ENCODE measurements around the gene CRB2.

Gene CRB2

DNA sequence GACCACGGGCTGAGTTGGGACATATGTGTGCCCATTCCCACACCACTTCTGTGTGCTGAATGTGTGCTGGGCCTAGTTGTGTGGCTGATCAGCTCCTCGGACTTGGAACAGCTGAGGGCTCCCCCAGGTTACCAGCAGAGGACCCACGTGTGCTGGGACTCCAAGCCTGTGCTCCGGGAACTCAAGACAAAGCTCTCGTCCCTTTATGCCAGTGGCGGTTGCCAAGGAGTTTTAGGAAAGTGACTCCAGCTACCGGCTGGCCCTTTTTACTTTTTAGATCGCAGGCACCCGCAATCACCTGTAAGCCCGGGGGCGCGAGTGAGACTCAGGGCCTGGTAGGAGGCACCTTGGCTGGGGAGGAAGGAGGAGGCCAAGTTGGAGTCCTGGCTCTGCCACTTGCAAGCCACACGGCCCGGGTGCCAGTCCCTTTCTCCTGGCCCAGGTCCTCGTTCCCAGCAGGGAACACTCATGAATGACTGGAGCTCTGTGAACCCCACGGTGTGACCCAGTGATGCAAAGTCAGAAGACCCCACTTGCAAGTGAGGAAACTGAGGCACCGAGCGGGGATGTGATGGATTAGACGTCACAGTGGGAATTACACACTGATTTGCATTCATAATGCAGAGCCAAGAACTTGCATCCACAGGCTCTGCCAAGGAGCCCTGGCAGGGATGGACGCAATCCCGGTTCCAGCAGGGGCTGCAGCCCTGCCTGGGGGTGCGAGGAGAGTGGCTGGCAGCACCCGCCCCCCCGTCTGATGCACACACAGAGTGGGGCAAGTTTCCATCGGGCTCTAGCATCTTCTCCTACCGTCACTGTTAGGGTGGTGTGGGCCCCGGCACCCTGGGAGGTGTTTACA, 26.9 kb downstream of the CRB2 start:
- no peak overlapping the region for H3K4me3 ChIP-seq
- no peak overlapping the region for H3K9ac ChIP-seq (ENCODE audit: insufficient read length)
- no peak overlapping the region for H3K27ac ChIP-seq
- TF ChIP-seq EZH2 (IDR thresholded peaks at IDR 0.05) (no peak), POLR2AphosphoS5 (IDR thresholded peaks at IDR 0.05; ENCODE audit: borderline replicate concordance, low read depth, low read length) (no peak), FOXP2 (optimal IDR thresholded peaks at IDR 0.05; ENCODE audit: control extremely low read depth, extremely low read length, insufficient read depth) (no peak)
- H3K9me3 ChIP-seq (ENCODE audit: low read depth, low read length): no peaks in the 10 kb centered on the region
- DNase-seq (ENCODE audit: low read depth, low spot score): no peak
- no peaks in the 10 kb centered on the region for H3K36me3 ChIP-seq (ENCODE audit: insufficient read depth, low read length)

GRCh38 chr9:123383512-123384170, 27.6 kb downstream of the CRB2 start:
- no peaks in the 10 kb centered on the region for H3K36me3 ChIP-seq (ENCODE audit: insufficient read depth, low read length)
- no peak overlapping the region for H3K27ac ChIP-seq
- H3K9ac ChIP-seq (ENCODE audit: insufficient read length): no peak overlapping the region
- TF ChIP-seq FOXP2 (optimal IDR thresholded peaks at IDR 0.05; ENCODE audit: control extremely low read depth, extremely low read length, insufficient read depth): no peak
- no peak for TF ChIP-seq EZH2 (IDR thresholded peaks at IDR 0.05)
- TF ChIP-seq POLR2AphosphoS5 (IDR thresholded peaks at IDR 0.05; ENCODE audit: borderline replicate concordance, low read depth, low read length): no peak
- DNase-seq (ENCODE audit: low read depth, low spot score): no peak
- no peaks in the 10 kb centered on the region for H3K9me3 ChIP-seq (ENCODE audit: low read depth, low read length)
- no peak overlapping the region for H3K4me3 ChIP-seq

DNA sequence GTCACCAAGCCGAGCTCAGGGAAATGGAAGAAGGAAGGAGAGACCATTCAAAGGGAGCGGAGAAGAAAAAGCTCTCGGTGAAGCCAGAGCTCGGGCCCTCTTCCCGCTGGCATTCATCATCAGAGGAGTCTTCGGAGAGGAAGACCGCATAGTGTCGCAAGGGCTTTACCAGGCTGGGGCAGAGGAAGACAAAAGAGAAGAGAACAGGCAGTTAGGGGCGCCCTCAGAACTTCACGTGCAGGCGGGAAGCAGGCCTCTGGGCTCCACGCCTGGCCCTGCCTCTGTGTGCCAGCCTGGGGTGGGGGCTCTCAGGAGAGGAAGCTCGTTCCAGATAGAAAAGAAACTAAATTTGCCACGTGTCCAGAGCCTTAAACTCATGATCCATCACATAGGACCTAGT, 31.7 kb downstream of the CRB2 start:
- no peak overlapping the region for H3K27ac ChIP-seq
- TF ChIP-seq POLR2AphosphoS5 (IDR thresholded peaks at IDR 0.05; ENCODE audit: borderline replicate concordance, low read depth, low read length): no peak
- no peak for TF ChIP-seq FOXP2 (optimal IDR thresholded peaks at IDR 0.05; ENCODE audit: control extremely low read depth, extremely low read length, insufficient read depth)
- no peak for DNase-seq (ENCODE audit: low read depth, low spot score)
- H3K4me3 ChIP-seq: no peak overlapping the region
- no peaks in the 10 kb centered on the region for H3K36me3 ChIP-seq (ENCODE audit: insufficient read depth, low read length)
- no peaks in the 10 kb centered on the region for H3K9me3 ChIP-seq (ENCODE audit: low read depth, low read length)
- no peak overlapping the region for H3K9ac ChIP-seq (ENCODE audit: insufficient read length)

DNA sequence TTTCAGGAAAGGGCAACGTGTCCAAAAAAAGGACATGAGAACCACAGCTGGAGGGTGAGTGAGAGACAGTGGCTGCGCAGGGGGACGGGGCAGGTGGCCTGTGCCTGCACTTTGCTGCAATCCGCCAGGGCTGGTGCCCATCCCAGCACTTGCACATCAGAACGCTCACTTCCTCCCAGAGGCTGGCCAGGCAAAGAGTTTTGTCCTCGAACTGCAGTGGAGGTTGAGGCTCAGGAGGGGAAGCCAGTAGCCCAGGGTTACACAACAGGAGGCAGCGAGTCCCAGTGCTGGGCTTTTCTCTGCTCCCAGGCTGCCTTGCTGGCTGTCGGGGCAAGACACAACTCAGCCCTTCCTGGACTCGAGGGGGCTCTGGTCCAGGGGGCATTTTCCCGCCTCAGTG, 33.1 kb downstream of the CRB2 start:
- H3K4me3 ChIP-seq: no peak overlapping the region
- no peak overlapping the region for H3K27ac ChIP-seq
- TF ChIP-seq POLR2AphosphoS5 (IDR thresholded peaks at IDR 0.05; ENCODE audit: borderline replicate concordance, low read depth, low read length) (no peak), FOXP2 (optimal IDR thresholded peaks at IDR 0.05; ENCODE audit: control extremely low read depth, extremely low read length, insufficient read depth) (no peak), EZH2 (IDR thresholded peaks at IDR 0.05) (no peak)
- H3K9ac ChIP-seq (ENCODE audit: insufficient read length): no peak overlapping the region
- H3K9me3 ChIP-seq (ENCODE audit: low read depth, low read length): no peaks in the 10 kb centered on the region
- no peak for DNase-seq (ENCODE audit: low read depth, low spot score)
- H3K36me3 ChIP-seq (ENCODE audit: insufficient read depth, low read length): no peaks in the 10 kb centered on the region

DNA sequence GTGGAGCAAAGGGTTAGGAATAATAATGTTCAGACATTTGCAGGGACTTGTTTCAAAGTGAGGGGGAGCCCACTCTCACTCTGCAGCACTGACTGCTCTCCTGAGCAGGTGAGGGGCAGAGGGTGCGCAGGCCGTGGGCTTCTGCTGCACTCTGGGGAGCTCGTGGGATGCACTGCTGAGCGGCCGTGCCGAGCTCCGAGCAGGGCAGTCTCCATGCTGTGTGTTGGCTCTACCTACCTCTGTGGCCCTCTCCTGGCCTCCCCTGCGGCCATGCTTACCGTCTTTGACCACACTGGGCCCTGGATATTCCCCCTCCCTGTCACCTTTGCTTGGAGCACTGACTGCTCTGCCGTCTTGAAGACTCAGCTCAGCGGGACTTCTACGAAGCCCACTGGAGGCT, 33.7 kb downstream of the CRB2 start:
- Histone ChIP-seq H3K9me3 (ENCODE audit: low read depth, low read length) (no peaks in the 10 kb centered on the region), H3K9ac (ENCODE audit: insufficient read length) (no peak overlapping the region), H3K4me3 (no peak overlapping the region), H3K27ac (no peak overlapping the region), H3K36me3 (ENCODE audit: insufficient read depth, low read length) (no peaks in the 10 kb centered on the region)
- TF ChIP-seq POLR2AphosphoS5 (IDR thresholded peaks at IDR 0.05; ENCODE audit: borderline replicate concordance, low read depth, low read length): no peak
- TF ChIP-seq FOXP2 (optimal IDR thresholded peaks at IDR 0.05; ENCODE audit: control extremely low read depth, extremely low read length, insufficient read depth): no peak
- TF ChIP-seq EZH2 (IDR thresholded peaks at IDR 0.05): no peak
- no peak for DNase-seq (ENCODE audit: low read depth, low spot score)

DNA sequence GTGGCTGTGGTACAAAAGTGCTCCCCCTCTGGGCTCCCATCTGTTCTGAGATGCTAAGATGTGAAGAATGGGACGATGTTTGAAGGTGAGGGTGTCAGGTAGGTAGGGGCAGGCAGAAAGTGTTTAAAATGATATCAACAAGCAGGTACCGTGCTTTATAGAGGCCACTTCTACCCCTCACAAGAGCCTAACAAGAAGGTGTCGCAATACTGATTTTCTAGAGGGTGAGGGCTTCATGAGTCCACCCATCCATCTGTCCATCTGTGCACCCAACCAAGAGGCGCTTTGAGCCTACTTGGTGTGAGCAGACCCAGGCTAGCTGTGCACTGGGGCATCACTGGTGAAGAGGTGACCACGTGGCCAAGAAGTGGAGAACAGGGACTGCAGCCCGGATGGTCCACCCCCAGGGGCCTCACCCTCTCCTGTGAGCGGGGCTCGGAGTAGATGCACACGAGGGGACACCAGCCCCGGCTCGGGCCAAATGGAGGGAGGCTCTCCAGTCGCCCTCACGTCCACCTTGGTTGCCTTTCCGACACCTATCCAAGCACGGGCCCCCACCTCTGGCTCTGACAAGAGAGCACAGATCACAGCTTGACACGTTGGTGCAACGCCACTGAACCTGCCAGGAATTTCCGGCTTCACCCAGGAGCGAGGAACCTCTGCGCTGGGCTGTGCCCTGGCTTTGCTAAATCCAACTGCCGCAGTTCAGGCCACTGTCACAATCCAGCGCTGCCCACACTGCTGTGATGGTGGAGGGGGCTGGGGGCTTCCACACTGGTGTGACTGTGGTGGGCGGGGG, 34.5 kb downstream of the CRB2 start:
- Histone ChIP-seq H3K9ac (ENCODE audit: insufficient read length) (no peak overlapping the region), H3K27ac (no peak overlapping the region), H3K4me3 (no peak overlapping the region), H3K36me3 (ENCODE audit: insufficient read depth, low read length) (no peaks in the 10 kb centered on the region), H3K9me3 (ENCODE audit: low read depth, low read length) (no peaks in the 10 kb centered on the region)
- no peak for DNase-seq (ENCODE audit: low read depth, low spot score)
- TF ChIP-seq EZH2 (IDR thresholded peaks at IDR 0.05) (no peak), POLR2AphosphoS5 (IDR thresholded peaks at IDR 0.05; ENCODE audit: borderline replicate concordance, low read depth, low read length) (no peak), FOXP2 (optimal IDR thresholded peaks at IDR 0.05; ENCODE audit: control extremely low read depth, extremely low read length, insufficient read depth) (no peak)

- H3K4me3 ChIP-seq: no peak overlapping the region
- DNase-seq (ENCODE audit: low read depth, low spot score): no peak
- H3K36me3 ChIP-seq (ENCODE audit: insufficient read depth, low read length): no peaks in the 10 kb centered on the region
- no peak for TF ChIP-seq FOXP2 (optimal IDR thresholded peaks at IDR 0.05; ENCODE audit: control extremely low read depth, extremely low read length, insufficient read depth)
- no peaks in the 10 kb centered on the region for H3K9me3 ChIP-seq (ENCODE audit: low read depth, low read length)
- no peak overlapping the region for H3K27ac ChIP-seq
- no peak overlapping the region for H3K9ac ChIP-seq (ENCODE audit: insufficient read length)
Observed at GRCh38 chr9:123391233-123391632, 35.2 kb downstream of the CRB2 start.

DNA sequence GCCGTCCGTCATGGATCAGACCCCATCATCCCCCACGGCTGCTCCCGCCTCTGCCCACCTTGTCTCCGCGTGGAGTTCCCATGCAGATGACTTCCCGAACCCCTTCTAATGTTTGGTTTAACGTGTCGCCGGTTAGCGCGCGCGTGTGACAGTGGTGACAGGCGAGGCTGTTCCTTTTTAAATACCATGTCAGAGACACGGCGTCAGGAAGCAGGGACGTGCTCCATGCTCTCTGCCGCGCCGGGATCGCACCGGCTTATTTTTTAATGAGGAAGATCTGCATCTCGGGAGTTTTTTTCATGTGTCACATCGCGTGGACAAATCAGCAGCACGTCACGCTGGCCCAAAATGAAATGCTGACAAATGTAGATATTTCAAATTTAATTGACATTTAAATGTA, 35.9 kb downstream of the CRB2 start:
- Histone ChIP-seq H3K36me3 (ENCODE audit: insufficient read depth, low read length) (no peaks in the 10 kb centered on the region), H3K9ac (ENCODE audit: insufficient read length) (no peak overlapping the region), H3K9me3 (ENCODE audit: low read depth, low read length) (no peaks in the 10 kb centered on the region), H3K27ac (no peak overlapping the region), H3K4me3 (peak overlapping the region; percentile 30)
- DNase-seq (ENCODE audit: low read depth, low spot score): no peak
- no peak for TF ChIP-seq FOXP2 (optimal IDR thresholded peaks at IDR 0.05; ENCODE audit: control extremely low read depth, extremely low read length, insufficient read depth)
- TF ChIP-seq POLR2AphosphoS5 (IDR thresholded peaks at IDR 0.05; ENCODE audit: borderline replicate concordance, low read depth, low read length): no peak
